Adrenal gland (tissue), 5 donors: ENCODE measurements around the gene TMEM255B.

Source experiments
- CTCF ChIP-seq, 6 experiments: fragments of 450-650 bp in 4 of 6; fragments of 200-600 bp in 2 of 6; sonication (generic) in 1 of 6; IDR thresholded peaks; 1 replicate in 5 of 6; 2 replicates in 1 of 6; pipeline versions ENCODE4 v1.5.1 to v1.8.0; 2016 to 2021; ENCODE audit warnings: antibody characterized with exemption in 6 of 6, mild to moderate bottlenecking in 2 of 6, moderate library complexity in 1 of 6
- POLR2A ChIP-seq, 2 donors: fragments of 450-650 bp; IDR thresholded peaks; one replicate each; pipeline ENCODE4 v1.6.1; 2017; ENCODE audit warnings: antibody characterized with exemption in 2 of 2, mild to moderate bottlenecking in 2 of 2, moderate library complexity in 1 of 2
- donor health status: DM: no; HTN: no; CAD: no.

GRCh38 chr13:113863524-113864272, 104.7 kb downstream of the TMEM255B start, which contains the start of gene GAS6:
- TF ChIP-seq CTCF (IDR thresholded peaks at IDR 0.05) = no peak
- no peak for TF ChIP-seq POLR2A (IDR thresholded peaks at IDR 0.05)
